SKM-1 treated with dmso at 0.1 percent for 144 hours (cell line): ENCODE results near the gene ABL1.
"Not testable (repeated sequence)": the region's sequence is repeated elsewhere in the genome, so short reads cannot be mapped to it uniquely, and the experiment has no call there.

Source experiments
- DNase-seq: peaks from one replicate; lab custom pipeline; 2025; ENCODE audit not compliant: unreplicated experiment; lab: John Stamatoyannopoulos, UW

Gene ABL1

DNA sequence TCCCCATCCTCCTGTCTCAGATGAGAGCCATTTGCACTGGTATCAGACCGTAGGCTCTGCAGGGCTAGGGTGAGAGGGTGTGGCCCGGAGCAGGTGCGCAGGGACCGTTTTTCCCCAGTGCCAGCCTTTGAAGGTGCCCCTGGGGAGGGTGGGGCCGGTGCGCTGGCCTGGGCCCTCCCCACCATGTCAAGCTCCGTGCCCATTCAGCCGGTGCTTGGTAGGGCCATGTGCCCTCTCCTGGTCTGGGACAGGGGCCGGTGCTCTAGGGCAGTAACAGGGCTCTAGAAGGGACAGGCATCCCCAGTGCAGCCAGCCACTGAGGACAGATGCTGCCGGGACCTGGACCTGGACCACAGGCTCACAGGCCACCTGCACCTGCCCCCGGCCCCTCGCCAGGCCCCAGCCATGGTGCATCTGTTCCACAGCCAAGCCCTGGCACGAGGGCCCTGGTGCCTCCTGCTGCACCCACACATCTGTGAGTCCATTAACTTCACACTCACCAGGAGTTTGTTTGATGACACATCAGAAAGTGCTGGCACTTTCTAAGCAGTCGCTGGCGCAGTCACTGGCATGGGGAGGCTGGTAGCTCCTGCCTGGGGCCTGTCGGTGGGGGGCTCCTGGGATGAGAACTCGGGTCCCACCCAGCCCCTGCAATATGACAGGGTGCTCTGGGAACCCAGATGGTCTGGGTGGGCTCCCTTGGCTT lies 66.6 kb downstream of the ABL1 start:
- no peak for DNase-seq

DNA sequence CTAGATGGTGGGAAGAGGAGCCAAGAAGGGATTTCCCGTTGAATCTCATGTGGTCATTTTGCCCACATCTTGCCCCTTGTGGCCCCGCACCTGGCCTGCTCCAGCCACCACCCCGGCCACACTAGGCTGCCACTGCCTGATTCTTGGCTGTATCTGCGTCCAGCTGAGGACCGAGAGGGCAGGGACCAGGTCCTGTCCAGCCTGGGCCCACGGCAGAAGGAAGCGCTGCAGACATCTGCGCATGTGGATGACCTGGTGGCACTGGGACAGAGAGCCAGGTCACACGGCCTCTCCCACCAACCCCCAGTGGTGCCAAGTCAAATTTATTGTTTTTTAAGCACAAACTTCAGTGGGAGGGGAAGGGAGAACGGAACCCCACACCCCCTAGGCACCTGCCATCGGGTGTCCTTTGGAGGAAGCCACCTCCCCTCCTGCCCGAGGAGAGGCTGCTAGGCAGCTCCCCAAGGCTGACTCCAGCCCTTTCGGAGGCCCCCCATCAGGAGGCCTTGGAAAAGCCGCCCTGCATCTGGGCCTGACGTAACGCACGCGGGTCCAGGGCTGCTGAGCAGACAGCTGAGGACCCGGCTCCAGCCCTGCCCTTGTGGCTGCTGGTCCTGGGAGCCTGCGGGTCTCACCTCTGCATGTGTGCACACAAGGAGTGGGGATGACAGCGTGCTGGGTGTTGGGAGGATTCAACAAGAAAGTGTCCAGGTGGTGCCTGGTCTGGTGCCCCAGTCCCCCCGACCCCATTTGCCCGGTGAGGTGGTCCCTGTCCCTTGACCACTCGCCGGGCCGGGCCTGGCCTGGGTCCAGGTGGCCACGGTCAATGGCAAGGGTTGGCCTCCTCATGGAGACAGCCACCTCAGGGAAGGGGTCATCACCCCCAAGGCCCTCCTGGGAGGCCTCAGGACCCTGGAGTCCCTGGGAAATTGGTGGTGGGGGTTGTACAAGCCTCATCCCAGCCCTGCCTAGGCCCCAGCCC lies 67.4 kb downstream of the ABL1 start:
- DNase-seq, result no peak

DNA sequence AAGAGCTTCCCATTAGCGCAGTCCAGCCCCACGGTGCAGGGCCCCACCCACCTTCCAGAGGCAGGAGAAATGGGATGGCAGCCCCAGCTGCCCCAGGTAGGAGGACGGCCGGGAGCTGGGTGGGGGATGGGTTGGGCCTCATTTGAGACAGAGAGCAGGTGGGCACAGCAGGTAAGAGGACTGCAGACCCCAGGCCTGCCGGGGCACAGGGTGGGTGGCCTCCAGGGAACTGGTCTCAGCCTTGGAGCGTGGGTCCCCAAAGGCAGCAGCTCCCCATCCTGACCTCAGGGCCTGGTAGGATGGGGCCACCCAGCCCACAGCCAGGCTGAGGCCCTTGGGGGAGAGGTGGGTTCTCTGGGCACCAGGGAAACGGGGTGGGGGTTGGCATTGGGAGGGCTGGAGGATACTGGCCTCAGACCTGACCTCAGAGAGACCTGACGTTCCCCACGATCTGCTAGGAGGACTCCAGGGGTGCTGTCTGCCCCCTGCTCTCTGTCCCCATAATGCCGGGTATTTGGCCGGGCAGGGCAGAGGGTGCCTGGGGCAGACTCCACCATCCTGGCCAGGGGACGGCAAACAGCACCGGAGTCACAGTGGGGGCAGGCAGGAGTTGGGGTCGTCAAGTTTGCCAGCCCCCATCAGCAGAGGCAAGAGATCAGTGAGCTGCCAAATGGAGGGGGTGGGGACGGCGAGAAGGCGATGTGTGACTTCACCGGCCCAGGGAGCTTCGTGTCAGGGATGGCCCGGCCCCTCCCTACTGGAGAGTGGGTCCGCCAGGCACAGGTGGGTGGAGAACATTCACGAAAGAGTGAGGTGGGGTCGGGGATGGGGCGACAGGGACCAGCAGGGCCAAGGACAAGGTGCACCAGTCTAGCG lies 68.4 kb downstream of the ABL1 start:
- no peak for DNase-seq

DNA sequence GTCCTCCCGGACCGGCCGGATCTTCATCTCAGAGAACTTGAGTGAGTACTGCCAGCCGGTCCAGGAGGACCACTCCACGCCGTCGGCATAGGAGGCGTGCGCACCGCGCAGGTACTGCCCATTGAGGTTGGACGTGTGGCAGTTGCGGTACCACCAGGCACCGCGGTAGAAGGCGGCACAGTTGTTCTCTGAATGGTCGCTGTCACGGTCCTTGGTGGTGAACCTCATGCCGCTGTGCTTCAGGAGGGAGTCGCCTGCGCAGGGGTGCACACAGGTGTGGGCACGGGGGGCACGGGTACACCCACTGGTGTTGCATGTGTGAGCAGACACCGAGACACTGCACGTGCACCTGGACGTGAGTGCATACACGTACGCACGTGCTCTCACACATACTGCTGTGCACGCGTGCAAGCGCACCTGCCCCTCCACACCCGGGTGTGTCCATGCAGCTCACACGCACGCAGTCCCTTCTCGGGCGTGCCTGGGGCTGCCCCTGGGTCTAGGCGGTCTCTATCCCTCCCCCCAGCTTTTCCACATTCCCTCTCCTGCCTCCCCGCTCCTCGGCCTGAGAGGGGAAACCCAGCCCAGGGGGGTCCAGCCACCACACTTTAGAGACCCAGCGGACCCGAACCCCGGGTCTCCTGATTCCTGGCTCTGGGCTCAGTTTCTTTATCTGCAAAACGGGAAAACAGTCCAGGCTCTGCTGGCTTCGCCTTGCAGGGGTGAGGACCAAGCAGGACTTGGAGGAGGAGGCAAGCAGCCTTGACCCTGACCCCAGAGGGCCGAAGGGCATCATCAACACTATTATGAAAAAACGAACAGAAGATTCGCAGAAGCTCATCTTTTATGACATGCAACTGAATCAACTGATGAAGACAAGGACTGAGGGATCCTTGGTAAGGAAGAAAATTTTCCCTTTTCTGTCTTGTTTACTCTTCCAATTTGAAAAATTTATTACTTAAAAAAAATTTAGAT lies 69.3 kb downstream of the ABL1 start:
- DNase-seq, result no peak

GRCh38 chr9:130905125-130905901 lies 70.3 kb downstream of the ABL1 start:
- peak; percentile 60 for DNase-seq

GRCh38 chr9:130905902-130906734 lies 71.1 kb downstream of the ABL1 start:
- DNase-seq, result no peak

DNA sequence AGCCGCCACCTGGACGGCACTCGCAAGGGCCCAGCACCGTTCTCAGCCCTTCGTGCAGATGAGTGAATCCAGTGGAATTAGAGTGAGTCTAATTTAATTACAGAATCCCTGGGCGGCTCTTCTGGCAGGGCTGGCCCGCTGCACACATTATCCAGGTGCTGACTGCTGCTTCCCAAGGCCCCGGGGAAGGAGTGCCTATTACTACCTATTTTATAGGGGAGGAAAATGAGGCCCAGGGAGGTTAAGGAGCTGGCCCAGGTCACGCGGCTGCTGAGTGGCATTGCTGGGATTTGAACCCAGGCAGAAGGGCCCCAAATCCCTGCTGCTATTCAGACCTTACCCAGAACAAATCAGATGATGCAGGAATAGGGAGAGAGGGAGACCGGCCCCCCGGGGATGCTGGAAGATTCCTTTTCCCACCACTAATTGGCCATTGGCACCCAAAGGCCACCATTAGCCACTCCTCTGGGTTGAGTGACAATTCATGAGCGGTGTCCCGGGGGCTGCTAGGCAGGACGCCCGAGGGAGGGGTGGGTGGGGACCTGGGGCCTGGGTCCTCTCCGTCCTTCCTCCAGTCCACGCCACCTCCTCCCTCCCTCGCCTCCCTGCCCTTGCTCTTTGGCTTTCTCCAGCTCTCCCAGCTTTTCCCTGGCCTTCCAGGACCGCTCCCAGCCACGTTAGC lies 71.8 kb downstream of the ABL1 start:
- no peak for DNase-seq

DNA sequence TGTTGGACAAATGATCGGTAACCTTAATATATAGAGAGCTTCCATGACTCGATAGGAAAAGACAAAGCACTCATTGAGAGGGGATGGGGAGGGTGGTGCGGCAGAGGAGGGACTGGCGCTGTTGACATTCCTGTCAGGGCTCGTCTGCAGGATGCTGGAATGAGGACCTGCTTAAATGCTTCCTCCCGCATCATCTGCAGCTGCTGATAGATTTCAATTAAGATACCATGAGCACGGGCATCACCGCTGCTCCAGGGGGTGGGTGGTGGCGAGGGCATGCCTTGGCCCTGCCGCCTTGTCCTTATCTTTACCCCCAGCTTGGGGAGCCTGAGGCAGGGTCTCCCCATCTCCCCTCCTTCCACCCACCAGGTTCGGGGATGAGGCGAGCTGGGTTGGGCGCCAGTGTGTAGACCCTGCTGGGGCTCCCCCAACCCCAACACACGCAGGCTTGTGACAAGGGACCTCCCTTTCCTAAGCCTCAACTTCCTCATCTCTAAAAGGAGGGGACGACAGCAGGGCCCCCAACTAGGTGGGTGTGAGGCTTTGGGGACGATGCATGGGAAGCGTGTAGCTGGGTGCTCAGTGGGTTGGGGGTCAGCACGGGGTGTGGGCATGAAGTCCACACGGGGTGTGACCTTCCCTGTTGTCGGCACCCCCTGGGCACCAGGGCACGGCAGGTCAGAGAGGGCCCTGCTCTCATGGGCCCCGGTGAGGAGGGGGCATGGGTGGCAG lies 73.3 kb downstream of the ABL1 start:
- no peak for DNase-seq

GRCh38 chr9:130908878-130909355 lies 73.9 kb downstream of the ABL1 start:
- DNase-seq, result no peak

DNA sequence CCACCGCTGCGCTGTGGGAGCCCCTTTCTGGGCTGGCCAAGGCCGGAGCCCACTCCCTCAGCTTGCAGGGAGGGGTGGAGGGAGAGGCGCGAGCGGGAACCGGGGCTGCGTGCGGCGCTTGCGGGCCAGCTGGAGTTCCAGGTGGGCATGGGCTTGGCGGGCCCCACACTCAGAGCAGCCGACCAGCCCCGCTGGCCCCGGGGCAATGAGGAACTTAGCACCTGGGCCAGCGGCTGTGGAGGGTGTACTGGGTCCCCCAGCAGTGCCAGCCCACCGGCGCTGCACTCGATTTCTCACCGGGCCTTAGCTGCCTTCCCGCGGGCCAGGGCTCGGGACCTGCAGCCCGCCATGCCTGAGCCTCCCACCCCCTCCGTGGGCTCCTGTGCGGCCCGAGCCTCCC lies 75.0 kb downstream of the ABL1 start:
- not testable (repeated sequence) for DNase-seq

- DNase-seq, result not testable (repeated sequence)
Observed at GRCh38 chr9:130910670-130911069, 75.6 kb downstream of the ABL1 start.

DNA sequence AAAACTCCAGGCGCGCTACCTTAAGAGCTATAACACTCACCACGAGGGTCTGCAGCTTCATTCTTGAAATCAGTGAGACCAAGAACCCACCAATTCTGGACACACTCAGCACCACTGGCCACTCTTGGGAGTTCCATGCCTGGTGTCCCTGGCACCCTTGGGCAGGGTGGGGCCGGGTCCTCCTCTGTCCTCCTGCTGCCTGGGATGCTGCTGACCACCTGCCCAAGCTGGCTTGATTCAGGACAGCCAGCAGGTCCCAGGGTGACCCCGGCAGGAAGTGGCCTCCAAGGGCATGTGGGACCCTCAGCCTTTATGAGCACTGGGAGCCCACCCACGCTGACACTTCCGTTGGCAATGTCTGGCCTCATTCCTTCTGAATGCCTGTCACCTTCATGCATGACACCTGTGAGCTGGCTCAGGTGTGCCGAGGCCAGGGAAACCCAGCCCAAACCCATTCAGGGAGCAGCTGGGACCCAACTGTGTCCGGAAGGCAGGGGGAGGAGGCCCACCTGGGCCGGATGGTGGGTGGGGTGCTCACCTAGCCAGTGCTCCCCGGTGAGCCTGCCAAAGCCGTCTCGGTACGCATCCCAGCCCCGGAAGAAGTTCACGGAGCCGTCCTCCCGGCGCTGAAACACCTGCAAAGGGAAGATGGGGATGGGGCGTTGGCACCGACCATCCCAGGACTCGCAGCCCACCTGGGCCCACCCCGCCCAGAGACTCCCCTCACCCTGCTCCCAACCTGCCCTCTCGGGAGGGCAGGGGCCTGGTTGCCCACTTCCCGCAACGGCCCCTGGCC lies 76.4 kb downstream of the ABL1 start:
- no peak for DNase-seq

DNA sequence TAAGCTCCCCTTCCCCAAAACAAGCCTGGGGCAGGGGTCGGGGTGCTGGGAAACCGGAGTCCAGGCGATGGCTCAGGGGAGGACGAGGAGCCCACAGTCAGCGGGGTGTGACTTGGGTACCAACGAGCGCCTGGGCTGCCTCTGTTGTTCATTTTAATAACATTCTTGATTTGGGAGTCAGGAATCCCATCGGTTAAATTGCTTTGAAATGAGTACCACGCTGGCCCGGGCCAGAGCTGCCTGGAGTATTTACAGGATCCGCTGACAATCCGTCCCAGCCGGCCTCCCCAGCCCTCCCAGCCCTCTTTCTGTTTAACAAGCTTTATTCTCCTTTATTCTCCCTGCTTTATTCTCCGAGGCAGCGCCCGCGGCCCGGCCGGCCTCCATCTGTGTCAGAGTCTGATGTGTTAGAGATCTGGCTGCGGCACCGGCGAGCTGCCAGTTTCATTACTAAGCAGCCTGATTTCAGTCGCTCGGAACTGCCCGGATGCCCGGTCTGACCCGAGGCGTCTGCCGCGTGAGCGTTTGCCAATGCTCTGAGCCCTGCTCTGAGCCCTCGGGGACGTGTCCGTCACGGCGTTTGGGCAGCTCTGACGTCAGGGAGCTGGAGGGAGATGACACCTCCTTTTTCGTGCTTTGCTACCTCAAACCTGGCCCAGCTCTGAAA lies 78.0 kb downstream of the ABL1 start:
- DNase-seq, result no peak

DNA sequence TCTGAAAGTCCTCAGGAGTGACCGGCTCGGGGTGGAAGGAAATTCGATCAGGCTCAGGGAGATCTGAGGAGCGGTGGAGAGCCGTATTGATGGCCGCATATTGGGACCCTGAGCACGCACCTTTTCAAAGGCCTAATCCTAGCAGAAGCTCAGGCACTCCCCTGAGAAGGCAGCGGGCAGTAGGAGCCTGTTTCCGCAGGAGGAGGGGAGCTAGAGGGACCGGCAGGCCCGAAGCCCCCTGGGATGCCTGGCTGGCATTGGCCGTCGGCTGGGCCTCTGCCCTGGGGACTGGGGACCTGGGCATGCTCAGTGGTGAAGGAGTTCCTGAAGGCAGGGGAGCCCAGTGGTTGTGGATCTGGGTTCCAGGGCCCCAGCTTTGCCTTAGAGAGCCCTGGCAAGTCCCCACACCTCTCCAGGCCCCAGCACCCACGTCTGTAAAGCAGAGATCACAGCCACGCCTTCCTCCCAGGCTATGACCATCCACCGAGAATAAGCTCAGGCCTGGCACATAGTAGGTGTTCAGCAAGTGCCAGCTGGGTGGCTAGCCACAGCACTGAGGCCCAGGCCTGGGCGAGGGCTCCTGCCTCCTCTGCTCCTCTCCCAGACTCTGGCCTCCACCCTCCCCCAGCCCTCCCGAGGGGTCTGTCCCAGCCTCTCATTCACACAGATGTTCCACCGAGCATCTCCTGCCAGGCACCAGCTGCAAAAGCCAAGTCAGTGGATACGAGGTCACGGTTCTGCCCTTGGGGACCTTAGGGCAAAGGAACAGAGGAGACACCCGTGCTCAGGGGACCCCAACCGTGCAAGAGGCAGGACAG lies 78.8 kb downstream of the ABL1 start:
- no peak for DNase-seq
